ENCODE results near the gene TNXB.

TNXB gene

DNA sequence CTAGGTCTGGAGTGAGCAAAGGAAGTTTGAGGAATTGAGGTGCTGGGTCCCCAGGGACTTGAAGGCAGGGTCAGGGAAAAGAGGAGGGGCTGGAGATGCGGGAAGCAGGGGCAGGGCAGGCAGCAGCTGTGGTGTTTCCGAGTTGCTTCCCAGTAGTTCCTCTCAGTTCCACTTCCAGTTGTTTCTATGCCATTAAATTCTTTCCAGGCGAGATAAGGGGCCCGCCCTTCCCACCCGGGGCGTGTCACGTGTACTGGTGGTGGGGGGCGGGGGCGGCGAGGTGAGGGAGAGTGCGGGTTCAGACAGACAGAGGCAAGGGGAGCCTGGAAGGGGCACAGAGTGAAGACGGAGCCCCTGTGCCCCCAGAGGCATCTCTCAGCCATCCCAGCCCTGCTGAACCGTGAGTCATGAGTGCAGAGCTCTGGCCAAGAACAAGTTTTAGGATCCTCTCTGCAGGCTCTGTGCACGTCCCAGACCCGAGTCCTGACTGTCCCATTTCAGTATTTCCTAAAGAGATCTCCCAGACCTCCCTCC lies 977 bp downstream of the TNXB start:
- Histone ChIP-seq H4K91ac (ENCODE audit: low read length) (no peak overlapping the region), H2BK12ac (ENCODE audit: low read length in 2 of 2) (peak overlapping the region; percentile 80 to 90), H3K23ac (ENCODE audit: low read length in 2 of 2) (no peak overlapping the region), H2AFZ (ENCODE audit: low read depth, low read length) (no peak overlapping the region), H3K4me3 (ENCODE audit: insufficient read depth in 1 of 2, low read depth in 1 of 2, low read length in 2 of 2) (peak overlapping the region in 1 of 2 experiments; percentile 98), H3K4me1 (ENCODE audit: control insufficient read depth, insufficient read depth, low read depth, low read length) (peaks cover 9% of the 10 kb centered on the region), H3K9ac (ENCODE audit: low read length) (peak overlapping the region; percentile 97), H3K18ac (ENCODE audit: low read depth in 1 of 2, low read length in 2 of 2) (peak overlapping the region; percentile 56 to 76), H3K36me3 (ENCODE audit: control insufficient read depth in 1 of 2, insufficient read depth in 2 of 2, low read depth in 1 of 2, low read length in 2 of 2) (peaks cover 7 to 26% of the 10 kb centered on the region in 2 experiments), H2BK120ac (ENCODE audit: low read depth, low read length) (no peak overlapping the region), H3K79me1 (replicated peaks; ENCODE audit: low read length, poor library complexity, severe bottlenecking) (no peaks in the 10 kb centered on the region), H2AK5ac (ENCODE audit: low read length, severe bottlenecking) (no peak overlapping the region), H3K14ac (ENCODE audit: low read length in 2 of 2) (peak overlapping the region in 1 of 2 experiments; percentile 57), H4K8ac (ENCODE audit: low read length) (no peak overlapping the region), H3K27me3 (ENCODE audit: control insufficient read depth in 1 of 2, insufficient read depth in 1 of 2, low read length in 2 of 2) (peaks cover 0 to 66% of the 10 kb centered on the region in 2 experiments), H3K4ac (ENCODE audit: low read depth in 1 of 2, low read length in 2 of 2) (peak overlapping the region in 1 of 2 experiments; percentile 54), H2BK15ac (ENCODE audit: low read depth, poor library complexity, severe bottlenecking) (no peak overlapping the region), H3K4me2 (ENCODE audit: low read length, poor library complexity, severe bottlenecking) (no peak overlapping the region), H3K27ac (ENCODE audit: low read length, poor library complexity, severe bottlenecking) (no peak overlapping the region), H2BK5ac (ENCODE audit: low read depth, low read length, poor library complexity, severe bottlenecking) (no peak overlapping the region), H3K9me3 (ENCODE audit: control insufficient read depth, low read length) (no peaks in the 10 kb centered on the region)
- 2% methylated on average over 13 of the region's 15 CpGs for WGBS
- peak; percentile 66 for DNase-seq

DNA sequence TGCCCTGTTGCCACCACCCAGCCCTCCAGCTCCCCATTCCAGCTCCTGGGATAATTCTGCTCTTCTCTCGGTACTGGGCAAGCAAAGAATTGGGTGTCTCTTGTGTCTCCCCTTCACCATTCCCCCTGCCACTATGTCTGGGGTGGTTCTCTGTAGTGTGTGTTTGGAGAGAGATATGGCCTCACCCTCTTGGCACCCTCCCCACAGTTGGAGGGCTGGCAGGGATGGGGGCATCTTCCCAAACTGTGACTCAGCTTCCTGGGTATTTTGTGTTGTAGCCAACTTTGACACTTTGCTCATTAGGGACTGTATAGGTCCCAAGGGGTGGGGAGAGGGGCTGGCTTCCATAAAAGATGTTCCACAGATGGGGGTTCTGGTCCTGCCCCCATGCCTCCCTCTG lies 1.7 kb downstream of the TNXB start:
- Histone ChIP-seq H3K4me3 (ENCODE audit: insufficient read depth in 1 of 2, low read depth in 1 of 2, low read length in 2 of 2) (peak overlapping the region in 1 of 2 experiments; percentile 98), H2BK15ac (ENCODE audit: low read depth, poor library complexity, severe bottlenecking) (peak overlapping the region; percentile 17), H4K8ac (ENCODE audit: low read length) (peak overlapping the region; percentile 28), H3K23ac (ENCODE audit: low read length in 2 of 2) (no peak overlapping the region), H3K18ac (ENCODE audit: low read depth in 1 of 2, low read length in 2 of 2) (peak overlapping the region; percentile 5 to 41), H3K9ac (ENCODE audit: low read length) (peak overlapping the region; percentile 97), H3K27me3 (ENCODE audit: control insufficient read depth in 1 of 2, insufficient read depth in 1 of 2, low read length in 2 of 2) (peaks cover 0 to 66% of the 10 kb centered on the region in 2 experiments), H3K9me3 (ENCODE audit: control insufficient read depth, low read length) (no peaks in the 10 kb centered on the region), H3K14ac (ENCODE audit: low read length in 2 of 2) (no peak overlapping the region), H2BK12ac (ENCODE audit: low read length in 2 of 2) (peak overlapping the region; percentile 38 to 80), H2AK5ac (ENCODE audit: low read length, severe bottlenecking) (no peak overlapping the region), H3K4me1 (ENCODE audit: control insufficient read depth, insufficient read depth, low read depth, low read length) (peaks cover 9% of the 10 kb centered on the region), H3K4me2 (ENCODE audit: low read length, poor library complexity, severe bottlenecking) (no peak overlapping the region), H3K36me3 (ENCODE audit: control insufficient read depth in 1 of 2, insufficient read depth in 2 of 2, low read depth in 1 of 2, low read length in 2 of 2) (peaks cover 6 to 31% of the 10 kb centered on the region in 2 experiments), H2BK5ac (ENCODE audit: low read depth, low read length, poor library complexity, severe bottlenecking) (no peak overlapping the region), H3K4ac (ENCODE audit: low read depth in 1 of 2, low read length in 2 of 2) (peak overlapping the region in 1 of 2 experiments; percentile 54), H3K27ac (ENCODE audit: low read length, poor library complexity, severe bottlenecking) (no peak overlapping the region), H3K79me1 (replicated peaks; ENCODE audit: low read length, poor library complexity, severe bottlenecking) (no peaks in the 10 kb centered on the region), H2BK120ac (ENCODE audit: low read depth, low read length) (peak overlapping the region; percentile 51), H2AFZ (ENCODE audit: low read depth, low read length) (no peak overlapping the region), H4K91ac (ENCODE audit: low read length) (peak overlapping the region; percentile 61)
- no CpG with 5 or more reads among the region's 1 CpG for WGBS
- no peak for DNase-seq

DNA sequence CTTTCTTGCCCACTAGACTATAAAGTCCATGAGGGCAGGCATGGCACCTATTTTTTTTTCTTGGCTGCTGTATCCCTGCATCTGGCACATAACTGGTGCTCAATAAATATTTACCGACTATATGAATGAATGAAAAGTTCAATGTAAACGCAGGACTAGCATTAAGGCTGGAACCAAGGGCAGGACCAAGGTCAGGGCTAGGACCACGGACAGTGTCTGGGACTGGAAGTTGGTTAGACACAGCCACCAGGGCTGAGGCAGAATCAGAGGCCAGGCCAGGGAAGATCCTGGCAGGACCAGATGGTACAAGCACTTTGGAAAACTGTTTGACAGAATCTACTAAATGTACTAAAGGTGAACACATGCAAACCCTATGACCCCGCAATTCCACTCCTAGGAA lies 3.7 kb downstream of the TNXB start:
- Histone ChIP-seq H2BK15ac (ENCODE audit: low read depth, poor library complexity, severe bottlenecking) (no peak overlapping the region), H3K4me1 (ENCODE audit: control insufficient read depth, insufficient read depth, low read depth, low read length) (peaks cover 9% of the 10 kb centered on the region), H3K4me3 (ENCODE audit: insufficient read depth in 1 of 2, low read depth in 1 of 2, low read length in 2 of 2) (peak overlapping the region in 1 of 2 experiments; percentile 63), H3K9ac (ENCODE audit: low read length) (no peak overlapping the region), H4K91ac (ENCODE audit: low read length) (no peak overlapping the region), H3K23ac (ENCODE audit: low read length in 2 of 2) (no peak overlapping the region), H3K14ac (ENCODE audit: low read length in 2 of 2) (no peak overlapping the region), H3K27me3 (ENCODE audit: control insufficient read depth in 1 of 2, insufficient read depth in 1 of 2, low read length in 2 of 2) (peaks cover 0 to 61% of the 10 kb centered on the region in 2 experiments), H3K4me2 (ENCODE audit: low read length, poor library complexity, severe bottlenecking) (no peak overlapping the region), H2AFZ (ENCODE audit: low read depth, low read length) (no peak overlapping the region), H2BK120ac (ENCODE audit: low read depth, low read length) (no peak overlapping the region), H2BK5ac (ENCODE audit: low read depth, low read length, poor library complexity, severe bottlenecking) (no peak overlapping the region), H4K8ac (ENCODE audit: low read length) (no peak overlapping the region), H2BK12ac (ENCODE audit: low read length in 2 of 2) (no peak overlapping the region), H3K9me3 (ENCODE audit: control insufficient read depth, low read length) (no peaks in the 10 kb centered on the region), H3K36me3 (ENCODE audit: control insufficient read depth in 1 of 2, insufficient read depth in 2 of 2, low read depth in 1 of 2, low read length in 2 of 2) (peaks cover under 1 to 40% of the 10 kb centered on the region in 2 experiments), H3K27ac (ENCODE audit: low read length, poor library complexity, severe bottlenecking) (no peak overlapping the region), H2AK5ac (ENCODE audit: low read length, severe bottlenecking) (no peak overlapping the region), H3K18ac (ENCODE audit: low read depth in 1 of 2, low read length in 2 of 2) (no peak overlapping the region), H3K4ac (ENCODE audit: low read depth in 1 of 2, low read length in 2 of 2) (no peak overlapping the region), H3K79me1 (replicated peaks; ENCODE audit: low read length, poor library complexity, severe bottlenecking) (no peaks in the 10 kb centered on the region)
- WGBS, result 86% methylated on average over 4 of the region's 4 CpGs
- DNase-seq, result peak; percentile 52

DNA sequence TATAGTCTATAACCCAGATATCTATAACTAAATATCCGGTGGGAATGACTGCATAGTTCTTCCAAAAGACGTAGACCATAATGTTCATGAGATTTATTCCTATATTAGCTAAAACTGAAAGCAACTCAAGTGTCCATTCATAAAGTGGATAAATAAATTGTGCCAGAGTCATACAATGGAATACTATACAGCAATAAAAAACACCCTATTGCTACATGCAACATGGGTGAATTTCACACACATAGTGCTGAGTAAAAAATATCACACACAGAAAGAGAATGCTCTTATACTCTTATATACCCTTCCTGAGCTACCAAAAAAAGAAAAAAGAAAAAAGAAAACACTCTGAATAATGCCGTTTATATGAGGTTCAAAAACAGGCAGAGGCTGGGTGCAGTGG lies 6.9 kb downstream of the TNXB start:
- Histone ChIP-seq H3K4me3 (ENCODE audit: insufficient read depth in 1 of 2, low read depth in 1 of 2, low read length in 2 of 2) (no peak overlapping the region), H3K36me3 (ENCODE audit: control insufficient read depth in 1 of 2, insufficient read depth in 2 of 2, low read depth in 1 of 2, low read length in 2 of 2) (peaks cover 0 to 60% of the 10 kb centered on the region in 2 experiments), H4K91ac (ENCODE audit: low read length) (no peak overlapping the region), H3K18ac (ENCODE audit: low read depth in 1 of 2, low read length in 2 of 2) (no peak overlapping the region), H3K4ac (ENCODE audit: low read depth in 1 of 2, low read length in 2 of 2) (no peak overlapping the region), H2AK5ac (ENCODE audit: low read length, severe bottlenecking) (no peak overlapping the region), H2BK5ac (ENCODE audit: low read depth, low read length, poor library complexity, severe bottlenecking) (no peak overlapping the region), H3K14ac (ENCODE audit: low read length in 2 of 2) (no peak overlapping the region), H3K27me3 (ENCODE audit: control insufficient read depth in 1 of 2, insufficient read depth in 1 of 2, low read length in 2 of 2) (peaks cover 0 to 42% of the 10 kb centered on the region in 2 experiments), H2BK120ac (ENCODE audit: low read depth, low read length) (no peak overlapping the region), H3K4me2 (ENCODE audit: low read length, poor library complexity, severe bottlenecking) (no peak overlapping the region), H3K9me3 (ENCODE audit: control insufficient read depth, low read length) (no peaks in the 10 kb centered on the region), H3K27ac (ENCODE audit: low read length, poor library complexity, severe bottlenecking) (no peak overlapping the region), H3K79me1 (replicated peaks; ENCODE audit: low read length, poor library complexity, severe bottlenecking) (no peaks in the 10 kb centered on the region), H2BK15ac (ENCODE audit: low read depth, poor library complexity, severe bottlenecking) (no peak overlapping the region), H3K9ac (ENCODE audit: low read length) (no peak overlapping the region), H3K4me1 (ENCODE audit: control insufficient read depth, insufficient read depth, low read depth, low read length) (no peaks in the 10 kb centered on the region), H3K23ac (ENCODE audit: low read length in 2 of 2) (no peak overlapping the region), H4K8ac (ENCODE audit: low read length) (no peak overlapping the region), H2BK12ac (ENCODE audit: low read length in 2 of 2) (no peak overlapping the region), H2AFZ (ENCODE audit: low read depth, low read length) (no peak overlapping the region)
- WGBS, result 97% methylated on average over 1 of the region's 3 CpGs
- no peak for DNase-seq

Data from mesenchymal stem cell (in vitro differentiated cells and primary cell).